Adrenal gland (tissue), 12 donors: Measurements from ENCODE around the gene GPRC5B. TPM values are rescaled to one million over a fixed set of nuclear protein-coding genes. Genes with fewer than 3 reads are reported as not detected.

Source experiments
- DNase-seq, 7 donors: peaks; one replicate each; pipeline ENCODE4 v3.0.0-alpha.2; 2019 to 2020
- H3K27ac ChIP-seq, 5 donors: fragments of 200-600 bp; sonication (generic) in 4 of 5; 1 replicate in 3 of 5; 2 replicates in 2 of 5; pipeline versions ENCODE4 v1.5.1 to v1.8.0; 2016 to 2020; ENCODE audit warnings: mild to moderate bottlenecking in 1 of 5
- H3K27me3 ChIP-seq: fragments of 200-600 bp; 2 replicates; pipeline ENCODE4 v1.8.0; 2021
- H3K36me3 ChIP-seq, 2 donors: fragments of 200-600 bp; replicated peaks in 1 of 2; 1 replicate in 1 of 2; 2 replicates in 1 of 2; pipeline versions ENCODE4 v1.5.1 to v1.8.0; 2018 to 2022
- H3K4me1 ChIP-seq, 2 donors: fragments of 200-600 bp; replicated peaks in 1 of 2; 1 replicate in 1 of 2; 2 replicates in 1 of 2; pipeline versions ENCODE4 v1.5.1 to v1.8.0; 2018 to 2021
- H3K4me3 ChIP-seq, 4 donors: fragments of 200-600 bp; sonication (generic) in 3 of 4; one replicate each; pipeline ENCODE4 v1.5.1; 2016 to 2018
- H3K9me3 ChIP-seq, 3 donors: fragments of 200-600 bp; sonication (generic) in 1 of 3; replicated peaks in 1 of 3; 1 replicate in 2 of 3; 2 replicates in 1 of 3; pipeline versions ENCODE4 v1.5.1 to v1.8.0; 2016 to 2021
- POLR2A ChIP-seq, 2 donors: fragments of 450-650 bp; IDR thresholded peaks; one replicate each; pipeline ENCODE4 v1.6.1; 2017; ENCODE audit warnings: antibody characterized with exemption in 2 of 2, mild to moderate bottlenecking in 2 of 2, moderate library complexity in 1 of 2
- WGBS, 4 donors: extraction: QIAGEN DNeasy Blood & Tissue Kit in 2 of 4; methylation state at CpG; one replicate each; pipeline versions ENCODE4 v1.1.5 to v1.1.7; 2013 to 2017; 5-methylcytosine and 5-hydroxymethylcytosine counted together
- intact Hi-C, 2 donors: fragments of 100-400 bp; cut with DNase I; formaldehyde crosslinking; loops; one replicate each; pipeline versions ENCODE4 v1.14.1 to v1.15.0; 2022 to 2023
- polyA plus RNA-seq, 3 donors: library from polyadenylated mRNA; stranded (reverse); fragments of 200-250 nt in 2 of 3; fragments of 350-450 nt in 1 of 3; fragmentation: Illumina TruSeq in 1 of 3; extraction: RNeasy Lipid Tissue Mini Kit (QIAGEN cat#74804) in 1 of 3; gene quantifications; one replicate each; pipeline ENCODE4 v1.2.3, GENCODE V29; 2013 to 2014
- total RNA-seq, 9 donors: library from RNA; depleted of rRNA in 4 of 9; stranded (reverse); fragments of >200 nt in 4 of 9; fragments of 120-200 nt in 1 of 9; fragmentation: NEBNext Ultra II Directional in 1 of 9; extraction: Animal tissue kit (Norgen Biotek cat#: 25700) in 1 of 9; gene quantifications; one replicate each; pipeline versions ENCODE4 v1.1.0 to v1.2.4, GENCODE V29; 2013 to 2023
- TF ChIP-seq, protein P1 (sequence below), 6 experiments: fragments of 450-650 bp in 4 of 6; fragments of 200-600 bp in 2 of 6; sonication (generic) in 1 of 6; IDR thresholded peaks; 1 replicate in 5 of 6; 2 replicates in 1 of 6; pipeline versions ENCODE4 v1.5.1 to v1.8.0; 2016 to 2021; ENCODE audit warnings: antibody characterized with exemption in 6 of 6, mild to moderate bottlenecking in 2 of 6, moderate library complexity in 1 of 6
- donor health status: healthy with polysubstance abuse.
- donor health status: Bipolar disorder and iron deficiency.
- donor health status: DM: yes; HTN: yes; CAD: no.
- donor health status: DM: no; HTN: no; CAD: no.
- donor health status: DM: no; HTN: no; CAD: no.
- donor health status: DM: yes; HTN: yes; CAD: no.

The GPRC5B gene
- total and polyA plus RNA-seq, 12 donors, result 7.9 to 26.4 (median 22.0) TPM

DNA sequence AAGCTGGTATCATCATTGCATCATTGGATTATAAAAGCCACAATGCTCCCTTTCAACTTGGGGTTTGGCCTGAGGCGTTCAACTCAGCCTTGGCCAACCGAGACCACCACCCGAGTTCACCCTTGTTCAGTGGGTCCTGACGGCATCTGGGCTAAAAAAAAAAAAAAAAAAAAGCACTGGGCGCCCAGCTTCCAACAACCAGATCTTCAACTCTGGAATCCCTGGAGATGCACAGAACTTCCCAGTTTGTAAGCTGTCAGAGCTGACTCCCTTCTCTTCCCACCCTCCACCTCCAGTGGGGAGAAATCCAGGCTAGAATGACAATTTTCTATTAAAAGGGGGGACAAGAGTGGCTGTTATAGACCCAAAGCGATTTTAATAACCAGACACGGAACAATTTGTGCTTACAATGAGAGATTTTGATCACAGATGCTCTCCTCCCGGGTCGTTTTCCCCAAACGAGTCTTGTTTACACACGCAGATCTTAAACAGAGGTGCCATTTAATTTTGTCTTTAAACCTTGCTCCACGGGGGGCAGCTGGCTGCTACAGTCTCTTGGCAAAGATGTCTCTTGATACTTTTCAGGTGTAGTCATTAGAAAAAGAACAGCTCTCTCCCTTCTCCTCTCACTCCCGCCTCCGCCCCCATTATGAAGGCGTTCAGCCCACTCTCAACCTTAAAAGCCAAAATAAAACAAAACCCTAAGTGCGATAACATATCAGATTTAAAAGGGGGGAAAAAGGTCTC, 26.9 kb downstream of the GPRC5B start:
- DNase-seq, result no peak
- intact Hi-C loops, result no loop called here
- Histone ChIP-seq H3K4me3 (no peak overlapping the region), H3K27ac (no peak overlapping the region), H3K36me3 (no peaks in the 10 kb centered on the region), H3K27me3 (no peaks in the 10 kb centered on the region), H3K9me3 (no peaks in the 10 kb centered on the region), H3K4me1 (no peaks in the 10 kb centered on the region)
- TF ChIP-seq, protein P1, sequence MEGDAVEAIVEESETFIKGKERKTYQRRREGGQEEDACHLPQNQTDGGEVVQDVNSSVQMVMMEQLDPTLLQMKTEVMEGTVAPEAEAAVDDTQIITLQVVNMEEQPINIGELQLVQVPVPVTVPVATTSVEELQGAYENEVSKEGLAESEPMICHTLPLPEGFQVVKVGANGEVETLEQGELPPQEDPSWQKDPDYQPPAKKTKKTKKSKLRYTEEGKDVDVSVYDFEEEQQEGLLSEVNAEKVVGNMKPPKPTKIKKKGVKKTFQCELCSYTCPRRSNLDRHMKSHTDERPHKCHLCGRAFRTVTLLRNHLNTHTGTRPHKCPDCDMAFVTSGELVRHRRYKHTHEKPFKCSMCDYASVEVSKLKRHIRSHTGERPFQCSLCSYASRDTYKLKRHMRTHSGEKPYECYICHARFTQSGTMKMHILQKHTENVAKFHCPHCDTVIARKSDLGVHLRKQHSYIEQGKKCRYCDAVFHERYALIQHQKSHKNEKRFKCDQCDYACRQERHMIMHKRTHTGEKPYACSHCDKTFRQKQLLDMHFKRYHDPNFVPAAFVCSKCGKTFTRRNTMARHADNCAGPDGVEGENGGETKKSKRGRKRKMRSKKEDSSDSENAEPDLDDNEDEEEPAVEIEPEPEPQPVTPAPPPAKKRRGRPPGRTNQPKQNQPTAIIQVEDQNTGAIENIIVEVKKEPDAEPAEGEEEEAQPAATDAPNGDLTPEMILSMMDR (IDR thresholded peaks at IDR 0.05), result no peak
- TF ChIP-seq POLR2A (IDR thresholded peaks at IDR 0.05), result no peak
- 80 to 86% (median 85%) methylated on average over 15 to 16 of the region's 16 CpGs for WGBS, 4 donors

DNA sequence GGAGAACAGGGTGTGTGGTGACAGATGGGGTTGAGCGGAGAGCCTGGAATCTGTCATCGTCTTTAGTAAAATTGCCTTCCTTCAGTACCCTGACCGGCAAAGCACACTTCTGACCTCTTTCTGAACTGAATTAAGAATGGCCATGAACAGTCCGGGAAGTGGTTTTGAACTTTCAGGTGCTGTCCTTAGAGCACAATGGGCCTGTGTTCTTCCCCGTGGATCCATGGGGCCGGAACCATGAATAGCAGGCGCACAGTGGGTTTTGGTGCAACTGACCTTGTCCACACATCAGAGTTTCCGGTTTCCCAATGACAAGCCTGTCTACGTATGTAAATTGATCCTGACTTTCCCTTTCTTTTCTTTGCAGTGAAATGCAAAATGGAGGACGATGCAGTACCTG, 28.5 kb downstream of the GPRC5B start:
- Histone ChIP-seq H3K4me1 (peaks cover 0 to 5% of the 10 kb centered on the region in 2 donors), H3K36me3 (no peaks in the 10 kb centered on the region), H3K27me3 (no peaks in the 10 kb centered on the region), H3K9me3 (no peaks in the 10 kb centered on the region), H3K4me3 (no peak overlapping the region), H3K27ac (no peak overlapping the region)
- no peak for DNase-seq
- WGBS, 4 donors, result 85 to 93% (median 89%) methylated on average over 10 of the region's 10 CpGs
- no peak for TF ChIP-seq POLR2A (IDR thresholded peaks at IDR 0.05)
- TF ChIP-seq, protein P1 (IDR thresholded peaks at IDR 0.05), result no peak
- intact Hi-C loops, result no loop called here

DNA sequence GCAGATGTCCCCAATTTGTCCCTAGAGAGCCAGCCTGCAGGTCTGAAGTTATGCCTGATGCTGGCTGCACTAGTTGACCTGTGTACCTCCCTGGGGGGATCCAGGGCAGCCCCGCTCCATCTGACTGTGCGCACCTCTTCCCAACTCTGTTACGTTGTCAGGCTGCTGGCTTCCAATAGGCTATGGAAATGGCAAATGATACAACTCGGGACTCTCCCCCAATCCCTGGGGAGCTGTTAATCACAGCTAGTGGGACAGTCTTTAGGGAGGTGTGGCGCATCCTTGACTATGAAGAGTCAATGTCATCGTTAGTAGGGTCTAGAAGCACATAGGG, 30.1 kb downstream of the GPRC5B start:
- no peak overlapping the region for H3K4me3 ChIP-seq
- no peak for DNase-seq
- no peak overlapping the region for H3K27ac ChIP-seq
- 82 to 91% (median 87%) methylated on average over 6 of the region's 6 CpGs for WGBS, 4 donors
- H3K9me3 ChIP-seq, result no peaks in the 10 kb centered on the region
- no peaks in the 10 kb centered on the region for H3K36me3 ChIP-seq
- peaks cover 0 to 5% of the 10 kb centered on the region in 2 donors for H3K4me1 ChIP-seq
- TF ChIP-seq POLR2A (IDR thresholded peaks at IDR 0.05), result no peak
- TF ChIP-seq, protein P1 (IDR thresholded peaks at IDR 0.05), result no peak
- intact Hi-C loops, result no loop called here
- no peaks in the 10 kb centered on the region for H3K27me3 ChIP-seq

DNA sequence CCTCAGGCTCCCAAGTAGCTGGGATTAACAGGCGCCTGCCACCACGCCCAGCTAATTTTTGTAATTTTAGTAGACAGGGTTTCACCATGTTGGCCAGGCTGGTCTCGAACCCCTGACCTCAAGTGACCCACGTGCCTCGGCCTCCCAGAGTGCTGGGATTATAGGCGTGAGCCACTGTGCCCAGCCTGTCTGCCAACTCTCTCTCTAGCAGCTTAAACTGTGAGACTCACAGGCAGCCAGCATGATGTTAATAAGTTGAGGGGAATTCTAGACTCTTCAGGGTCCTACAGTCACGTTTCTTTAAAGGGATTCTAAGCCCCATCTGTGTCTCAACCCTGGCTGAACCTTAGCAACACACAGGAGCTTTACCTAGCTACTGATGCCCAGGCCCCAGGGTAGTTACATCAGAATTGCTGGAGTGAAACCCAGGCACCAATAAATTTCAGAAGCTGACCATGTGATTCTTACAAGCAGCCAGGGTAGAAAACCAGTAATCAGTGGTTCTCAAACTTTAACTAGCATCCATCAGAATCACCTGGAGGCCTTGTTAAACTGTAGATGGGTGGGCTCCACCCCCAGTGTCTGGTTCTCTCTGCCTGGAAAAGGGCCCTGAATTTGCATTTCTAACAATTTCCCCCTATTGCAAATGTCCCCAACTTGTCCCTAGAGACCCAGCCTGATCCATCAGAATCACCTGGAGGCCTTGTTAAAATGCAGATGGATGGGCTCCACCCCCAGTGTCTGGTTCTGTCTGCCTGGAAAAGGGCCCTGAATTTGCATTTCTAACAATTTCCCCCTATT, 30.7 kb downstream of the GPRC5B start:
- no peak for TF ChIP-seq POLR2A (IDR thresholded peaks at IDR 0.05)
- TF ChIP-seq, protein P1 (IDR thresholded peaks at IDR 0.05), result no peak
- Histone ChIP-seq H3K27me3 (no peaks in the 10 kb centered on the region), H3K4me3 (no peak overlapping the region), H3K36me3 (no peaks in the 10 kb centered on the region), H3K9me3 (no peaks in the 10 kb centered on the region), H3K27ac (no peak overlapping the region), H3K4me1 (peaks cover 0 to 5% of the 10 kb centered on the region in 2 donors)
- intact Hi-C loops, result no loop called here
- no peak for DNase-seq
- WGBS, 4 donors, result 71 to 82% (median 73%) methylated on average over 4 to 7 of the region's 7 CpGs
